RWPE1 (cell line): ENCODE data around the gene VWA5B1.

Experiments
- CTCF ChIA-PET: fragments of 350-600 bp; sonication (Branson Sonifier 250); formaldehyde crosslinking; extraction: SDS; loops from one replicate; lab custom pipeline; 2021; lab: Yijun Ruan, JAX
- POLR2A ChIA-PET: fragments of 400-600 bp; formaldehyde crosslinking; extraction: SDS; loops from one replicate; lab custom pipeline; 2020; ENCODE audit warnings: antibody characterized with exemption; ENCODE audit not compliant: low non-redundant PET; lab: Yijun Ruan, JAX
- DNase-seq: peaks from one replicate; pipeline ENCODE4 v3.0.0; 2012; ENCODE audit warnings: low spot score
- H3K27ac ChIP-seq: fragments of 450-650 bp; 2 replicates; pipeline ENCODE4 v1.5.1; 2017
- CTCF ChIP-seq: fragments of 450-650 bp; conservative IDR thresholded peaks from 2 replicates; pipeline ENCODE4 v1.5.1; 2017; ENCODE audit warnings: low read depth, mild to moderate bottlenecking

VWA5B1 gene

GRCh38 chr1:20311289-20311688, 20.6 kb downstream of the VWA5B1 start:
- POLR2A ChIA-PET, result no interaction called here
- H3K27ac ChIP-seq, result no peak overlapping the region
- CTCF ChIA-PET, result no interaction called here
- no peak for TF ChIP-seq CTCF
- DNase-seq, result no peak

GRCh38 chr1:20312310-20312709, 21.6 kb downstream of the VWA5B1 start:
- ChIA-PET POLR2A (no interaction called here), CTCF (no interaction called here)
- no peak for DNase-seq
- TF ChIP-seq CTCF, result no peak
- no peak overlapping the region for H3K27ac ChIP-seq

GRCh38 chr1:20312818-20313217, 22.1 kb downstream of the VWA5B1 start:
- no peak for DNase-seq
- POLR2A ChIA-PET, result no interaction called here
- no peak for TF ChIP-seq CTCF
- CTCF ChIA-PET, result no interaction called here
- H3K27ac ChIP-seq, result no peak overlapping the region

- DNase-seq, result no peak
- no peak for TF ChIP-seq CTCF
- ChIA-PET CTCF (no interaction called here), POLR2A (no interaction called here)
- H3K27ac ChIP-seq, result no peak overlapping the region
Observed at GRCh38 chr1:20317471-20317870, 26.8 kb downstream of the VWA5B1 start.

- ChIA-PET POLR2A (no interaction called here), CTCF (no interaction called here)
- no peak overlapping the region for H3K27ac ChIP-seq
- DNase-seq, result no peak
- no peak for TF ChIP-seq CTCF
Observed at GRCh38 chr1:20318521-20318920, 27.8 kb downstream of the VWA5B1 start.

GRCh38 chr1:20318971-20319370, 28.3 kb downstream of the VWA5B1 start:
- no peak for DNase-seq
- no peak overlapping the region for H3K27ac ChIP-seq
- TF ChIP-seq CTCF, result no peak
- CTCF ChIA-PET, result interaction anchor here (0.6 kb wide), 1 partner anchor 167 kb away, joined by 3 read pairs; no protein-coding TSS in a partner anchor
- POLR2A ChIA-PET, result no interaction called here
